HG03457 (cell line): ENCODE data around the gene ETFBKMT.
"Not testable (repeated sequence)": the region's sequence is repeated elsewhere in the genome, so short reads cannot be mapped to it uniquely, and the experiment has no call there.

Experiments used
- ATAC-seq: cut with Tn5 transposase; IDR thresholded peaks from one replicate; pipeline ENCODE4 v1.9.1; 2021; ENCODE audit warnings: moderate number of reproducible peaks; ENCODE audit not compliant: unreplicated experiment

ETFBKMT gene

GRCh38 chr12:31716998-31717397 lies 57.5 kb downstream of the ETFBKMT start:
- not testable (repeated sequence) for ATAC-seq

GRCh38 chr12:31718542-31719198 lies 59.2 kb downstream of the ETFBKMT start:
- ATAC-seq: not testable (repeated sequence)

- no peak for ATAC-seq
These were observed 63.1 kb downstream of the ETFBKMT start for GRCh38 chr12:31722580-31722979.
